HG02943 (cell line): ENCODE results near the gene MCF2L.

ENCODE experiments used
- ATAC-seq: cut with Tn5 transposase; IDR thresholded peaks from one replicate; pipeline ENCODE4 v1.9.1; 2021; ENCODE audit warnings: mild to moderate bottlenecking, low read depth, moderate library complexity; ENCODE audit not compliant: unreplicated experiment

MCF2L gene

GRCh38 chr13:113117911-113118260 is 148.9 kb downstream of the MCF2L start:
- no peak for ATAC-seq

GRCh38 chr13:113118261-113119021 is 149.4 kb downstream of the MCF2L start:
- no peak for ATAC-seq

GRCh38 chr13:113119166-113119821 is 150.3 kb downstream of the MCF2L start:
- ATAC-seq: no peak

- ATAC-seq: no peak
These were observed 150.8 kb downstream of the MCF2L start for GRCh38 chr13:113119822-113120189.

DNA sequence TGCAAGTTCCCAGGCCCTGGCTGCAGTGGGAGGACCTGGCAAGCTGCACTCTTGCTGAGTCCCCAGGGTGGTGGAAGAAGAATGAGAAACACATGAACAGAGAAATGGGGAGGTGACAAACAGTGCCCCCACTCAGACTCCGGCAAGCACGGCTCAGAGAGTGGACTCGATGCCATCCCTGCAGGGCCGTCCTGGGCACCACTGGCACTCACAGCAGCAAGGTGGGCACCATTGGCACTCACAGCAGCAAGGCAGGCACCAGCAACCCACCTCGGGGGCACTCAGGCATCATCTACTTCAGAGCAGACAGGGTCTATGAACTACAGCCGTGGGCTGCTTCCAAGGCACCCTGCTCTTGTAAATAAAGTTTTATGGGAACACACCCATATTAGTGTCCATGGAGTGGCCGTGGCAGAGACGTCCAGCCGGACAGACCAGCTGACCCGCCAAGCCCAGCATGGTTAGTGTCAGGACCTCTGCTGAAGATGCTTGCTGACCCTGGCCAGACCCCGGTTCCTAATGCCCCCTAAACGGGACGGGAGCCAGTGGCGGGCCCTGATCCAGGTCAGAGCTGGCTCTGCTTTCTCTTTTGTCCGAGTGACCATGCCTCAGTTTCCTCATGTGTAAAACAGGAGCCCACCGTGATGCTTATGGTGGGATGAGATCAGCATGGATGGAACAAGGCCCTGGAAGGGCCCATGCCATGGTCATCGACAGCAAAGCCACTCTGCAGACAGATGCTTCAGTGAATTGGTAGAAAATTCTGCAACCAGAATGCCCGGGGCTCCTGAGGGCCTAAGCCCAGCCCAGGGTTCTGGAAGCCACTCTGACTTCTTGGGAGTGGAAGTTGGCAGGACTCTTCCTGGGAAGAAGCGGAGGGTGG is 151.5 kb downstream of the MCF2L start:
- ATAC-seq: no peak

GRCh38 chr13:113121183-113121927 is 152.3 kb downstream of the MCF2L start:
- no peak for ATAC-seq

- no peak for ATAC-seq
These were observed 153.0 kb downstream of the MCF2L start for GRCh38 chr13:113121928-113122471.

- ATAC-seq: no peak
These were observed 153.7 kb downstream of the MCF2L start, which contains the start of gene F10 for GRCh38 chr13:113122550-113123225. Gene F10, plus strand, starts transcription at chr13:113122799. Its CDS starts 57 bp downstream, at chr13:113122856.

DNA sequence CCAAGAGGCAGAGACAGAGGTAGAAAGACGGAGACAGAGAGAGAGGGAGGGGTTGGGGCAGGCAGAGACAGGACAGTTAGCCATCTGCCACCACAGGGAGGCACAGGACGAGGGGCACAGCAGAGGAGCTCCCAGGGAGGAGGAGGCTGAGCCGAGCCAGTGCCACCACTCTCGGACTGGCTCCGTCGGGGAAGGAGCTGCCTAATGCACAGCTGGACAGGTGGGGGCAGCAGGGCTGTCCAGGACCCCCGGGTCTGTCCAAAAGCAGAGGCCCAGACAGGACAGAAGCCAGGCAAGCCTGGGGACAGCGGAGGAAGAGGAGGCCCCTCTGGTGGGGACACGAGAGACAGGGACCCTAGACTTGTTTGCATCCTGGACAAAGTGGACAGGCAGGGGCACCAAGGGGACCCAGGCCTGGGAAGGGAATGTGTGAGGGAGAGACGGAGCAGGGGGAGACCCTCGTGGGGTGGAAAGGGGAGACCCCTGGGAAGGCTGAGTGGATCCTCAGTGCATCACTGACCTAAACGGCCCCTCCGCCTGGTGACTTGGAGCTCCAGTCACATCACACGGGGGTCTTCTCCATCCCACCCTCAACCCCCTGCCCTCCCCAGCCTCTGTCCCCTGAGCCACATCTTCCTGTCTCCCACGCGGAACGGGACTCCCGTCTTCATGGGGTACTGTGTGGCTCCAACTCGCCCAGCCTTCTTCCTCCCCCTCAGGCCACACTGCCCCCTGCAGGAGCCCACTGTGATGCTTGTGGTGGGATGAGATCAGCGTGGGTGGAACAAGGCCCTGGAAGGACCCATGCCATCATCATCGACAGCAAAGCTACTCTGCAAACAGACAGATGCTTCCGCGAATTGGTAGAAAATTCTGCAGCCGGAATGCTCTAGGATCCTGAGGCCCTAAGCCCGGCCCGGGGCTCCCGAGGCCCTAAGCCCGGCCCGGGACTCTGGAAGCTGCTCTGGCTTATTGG is 154.5 kb downstream of the MCF2L start:
- ATAC-seq: no peak

- no peak for ATAC-seq
These were observed 155.4 kb downstream of the MCF2L start for GRCh38 chr13:113124211-113124970.

GRCh38 chr13:113125506-113126264 is 156.7 kb downstream of the MCF2L start:
- no peak for ATAC-seq

- ATAC-seq: no peak
These were observed 157.5 kb downstream of the MCF2L start for GRCh38 chr13:113126265-113127150.

- no peak for ATAC-seq
These were observed 160.5 kb downstream of the MCF2L start for GRCh38 chr13:113129480-113129879.

DNA sequence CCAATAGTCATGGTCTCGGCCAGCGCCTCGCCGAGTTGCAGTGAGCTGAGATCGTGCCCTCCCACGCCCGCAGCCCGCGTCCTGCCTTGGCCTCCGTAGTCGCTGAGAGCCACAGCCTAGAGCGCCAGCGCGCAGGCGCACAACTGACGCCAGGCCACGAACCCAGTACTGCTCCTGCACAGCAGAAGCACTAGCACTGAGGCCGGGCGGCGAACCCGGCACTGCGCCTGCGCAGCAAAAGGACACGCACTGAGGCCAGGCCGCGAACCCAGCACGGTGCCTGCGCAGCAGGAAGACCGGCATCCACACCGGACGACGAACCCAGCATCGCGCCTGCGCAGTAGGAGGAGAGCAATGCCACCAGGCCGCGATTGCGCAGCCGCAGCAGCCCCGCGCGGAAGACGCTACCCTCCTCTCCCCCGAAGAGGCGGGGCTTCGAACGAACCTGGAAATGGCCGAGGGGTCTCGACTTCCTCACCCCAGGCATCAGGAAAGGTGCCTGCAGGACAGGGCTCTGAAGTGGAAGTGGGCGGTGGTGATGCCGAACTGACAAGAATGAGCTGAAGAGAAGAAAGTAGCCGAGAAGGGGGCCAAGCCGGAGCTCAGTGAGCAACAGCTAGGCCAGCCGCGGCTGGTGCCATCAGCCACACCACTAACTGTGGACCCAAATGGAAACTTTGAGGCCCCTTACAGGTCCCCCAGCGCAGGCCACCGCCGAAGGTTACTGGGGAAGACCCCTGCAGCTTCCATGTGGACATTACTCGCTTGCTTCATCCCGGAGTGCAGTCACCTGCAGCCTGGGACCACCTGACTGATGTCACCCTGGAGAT is 161.1 kb downstream of the MCF2L start:
- ATAC-seq: no peak

DNA sequence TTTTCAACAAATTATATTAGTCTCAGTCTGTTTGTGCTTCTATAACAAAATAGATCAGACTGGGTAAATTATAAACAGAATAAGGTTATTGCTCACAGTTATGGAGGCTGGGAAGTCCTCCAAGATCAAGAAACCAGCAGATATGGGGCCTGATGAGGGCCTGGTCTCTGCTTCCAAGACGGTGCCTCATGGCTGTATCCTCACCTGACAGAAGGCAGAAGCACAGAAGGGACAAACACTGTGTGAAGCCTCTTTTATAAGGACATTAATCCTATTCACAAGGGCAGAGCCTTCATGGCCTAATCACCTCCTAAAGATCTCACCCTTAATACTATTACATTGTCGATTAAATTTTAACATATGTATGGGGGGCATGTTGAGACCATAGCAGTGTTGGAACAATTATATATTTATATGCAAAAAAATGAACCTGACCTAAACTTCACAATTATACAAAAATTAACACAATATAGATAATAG is 166.3 kb downstream of the MCF2L start:
- no peak for ATAC-seq
